HG03575 (cell line): Measurements from ENCODE around the gene SPAG4.

ENCODE experiments used
- ATAC-seq: cut with Tn5 transposase; IDR thresholded peaks from one replicate; pipeline ENCODE4 v1.9.1; 2021; ENCODE audit not compliant: unreplicated experiment, insufficient number of reproducible peaks, low FRiP score; ENCODE audit errors: extremely low read depth

Gene SPAG4

GRCh38 chr20:35619196-35620095, 3.8 kb downstream of the SPAG4 start:
- no peak for ATAC-seq

DNA sequence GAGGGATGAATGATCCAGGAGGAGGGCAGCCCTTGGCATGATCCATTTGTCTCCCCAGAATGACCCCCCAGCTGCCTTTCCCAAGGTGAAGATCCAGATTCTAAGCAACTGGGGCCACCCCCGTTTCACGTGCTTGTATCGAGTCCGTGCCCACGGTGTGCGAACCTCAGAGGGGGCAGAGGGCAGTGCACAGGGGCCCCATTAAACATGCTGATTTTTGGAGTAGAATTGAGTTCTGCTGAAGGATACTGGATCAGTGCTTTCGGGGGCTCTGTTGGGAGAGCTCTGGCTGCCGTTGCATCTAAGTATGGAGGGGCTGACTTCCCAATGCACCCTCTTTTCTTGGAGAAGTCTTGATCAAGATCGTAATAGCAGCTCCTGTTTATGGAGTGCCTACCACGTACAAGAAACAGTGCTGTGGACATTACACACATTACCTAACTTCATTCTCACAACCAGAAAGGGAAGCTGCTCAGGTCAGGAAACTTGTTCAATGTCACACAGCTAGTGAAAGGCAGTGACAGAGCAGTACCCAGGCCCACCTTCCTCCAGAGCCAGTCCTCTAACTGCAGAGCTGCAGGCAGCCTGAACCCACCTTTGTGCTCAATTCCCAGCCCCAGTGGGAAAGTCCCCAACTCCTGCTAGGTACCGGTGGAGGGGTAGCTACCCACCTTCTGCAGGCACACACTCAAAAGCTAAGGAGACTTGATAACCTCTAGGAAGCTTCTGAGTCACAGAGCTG, 5.4 kb downstream of the SPAG4 start:
- ATAC-seq: no peak

- ATAC-seq: no peak
Measured at GRCh38 chr20:35621560-35621946, 5.9 kb downstream of the SPAG4 start.

DNA sequence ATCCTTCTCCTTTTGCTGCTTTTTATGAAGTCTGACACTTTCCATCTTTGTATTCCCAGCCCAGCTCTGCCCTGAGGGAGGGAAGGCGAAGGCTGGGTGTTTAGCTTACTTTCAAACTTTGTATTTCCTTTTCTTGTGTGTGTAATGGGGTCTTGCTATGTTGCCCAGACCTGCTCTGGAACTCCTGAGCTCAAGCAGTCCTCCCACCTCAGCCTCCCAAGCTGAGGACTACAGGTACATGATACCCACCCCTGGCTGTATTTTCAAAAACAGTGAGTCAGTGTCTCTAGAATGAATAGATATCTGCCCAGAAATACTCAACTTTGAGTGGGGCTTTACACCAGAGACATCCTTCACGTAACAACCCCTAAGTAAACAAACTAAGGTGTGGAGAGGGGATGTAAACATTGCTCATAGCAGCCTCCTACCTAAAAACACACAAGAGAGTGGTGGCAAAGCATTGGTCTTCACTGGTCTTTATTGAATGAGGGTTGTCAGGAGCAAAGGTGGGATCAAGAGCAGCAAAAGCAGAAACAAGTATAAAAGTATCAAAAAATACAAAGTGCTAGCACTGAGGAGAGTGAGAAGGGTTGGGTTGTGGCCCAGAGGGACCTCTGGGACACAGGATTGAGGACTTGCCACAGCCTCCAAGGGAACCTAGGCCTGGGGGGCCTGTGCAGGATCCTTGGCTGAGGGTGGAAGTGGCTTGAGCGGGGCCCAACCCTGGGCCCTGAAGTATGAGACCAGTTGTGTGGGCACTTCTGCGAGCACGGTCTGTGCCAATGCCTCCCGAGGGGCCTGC, 10.2 kb downstream of the SPAG4 start:
- no peak for ATAC-seq

- ATAC-seq: no peak
Measured at GRCh38 chr20:35626386-35627001, 10.9 kb downstream of the SPAG4 start.

DNA sequence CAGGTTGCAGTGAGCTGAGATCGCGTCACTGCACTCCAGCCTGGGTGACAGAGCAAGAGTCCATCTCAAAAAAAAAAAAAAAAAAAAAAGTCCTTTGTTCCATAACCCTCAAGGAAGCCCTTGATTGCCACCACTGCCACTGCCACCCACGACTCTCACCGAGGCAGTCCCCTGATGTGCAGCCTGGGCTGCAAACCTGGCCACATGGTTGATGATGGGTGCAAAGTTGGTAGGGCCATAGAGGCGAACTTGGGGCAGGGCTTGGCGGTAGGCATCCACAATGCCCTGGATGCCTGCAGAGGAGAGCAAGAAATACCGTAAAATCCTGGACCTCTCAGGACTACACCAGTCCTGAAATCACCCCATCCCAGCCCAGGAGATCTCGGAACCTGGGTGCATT, 11.5 kb downstream of the SPAG4 start:
- ATAC-seq: no peak

GRCh38 chr20:35629427-35630145, 14.0 kb downstream of the SPAG4 start:
- no peak for ATAC-seq

DNA sequence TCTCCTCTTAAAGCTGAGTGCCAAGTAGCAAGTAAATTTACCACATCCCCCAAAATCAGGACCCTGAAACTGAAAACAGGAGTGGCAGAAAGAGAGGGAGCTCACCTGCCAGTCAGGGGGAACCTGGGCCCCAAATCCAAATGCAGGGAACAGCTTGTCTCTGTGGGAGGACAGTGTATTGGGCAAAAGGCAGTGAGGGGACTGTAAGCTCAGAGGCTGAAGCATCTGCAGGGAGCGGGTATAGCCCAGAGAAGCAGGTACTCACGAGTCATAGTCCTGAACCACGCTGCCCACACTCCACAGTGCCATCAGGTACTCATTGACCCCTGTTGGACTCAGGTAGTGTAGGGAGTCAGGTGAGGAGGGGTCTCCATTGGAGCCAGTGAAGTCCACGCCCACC, 15.0 kb downstream of the SPAG4 start:
- no peak for ATAC-seq

DNA sequence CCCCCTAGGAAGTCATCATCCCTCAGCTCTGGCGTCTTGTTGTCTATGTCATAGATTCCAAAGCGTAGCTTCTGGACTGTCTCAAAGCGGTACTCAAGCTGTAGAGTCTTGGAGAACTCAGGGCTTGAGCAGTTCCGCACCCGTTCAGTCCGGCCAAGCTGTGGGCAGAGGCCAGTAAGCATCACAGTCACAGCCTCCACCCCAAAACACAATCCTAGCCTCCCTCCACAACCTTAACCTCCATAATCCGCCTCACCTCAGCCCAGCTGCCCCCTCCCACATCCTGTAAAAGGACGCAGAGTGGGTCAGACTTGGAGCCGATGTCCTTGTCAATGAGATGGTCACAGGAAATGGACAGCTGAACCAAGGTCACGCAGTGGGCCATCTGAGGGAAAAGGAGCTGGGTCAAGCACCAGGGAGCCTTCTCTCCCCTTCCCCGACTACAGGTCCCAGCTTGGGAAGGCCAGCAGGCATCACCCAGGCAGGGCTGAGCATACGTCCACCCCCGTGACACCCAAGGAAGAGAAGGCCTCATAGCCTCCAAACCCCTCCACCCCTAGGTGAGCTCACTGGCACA, 17.0 kb downstream of the SPAG4 start:
- no peak for ATAC-seq

DNA sequence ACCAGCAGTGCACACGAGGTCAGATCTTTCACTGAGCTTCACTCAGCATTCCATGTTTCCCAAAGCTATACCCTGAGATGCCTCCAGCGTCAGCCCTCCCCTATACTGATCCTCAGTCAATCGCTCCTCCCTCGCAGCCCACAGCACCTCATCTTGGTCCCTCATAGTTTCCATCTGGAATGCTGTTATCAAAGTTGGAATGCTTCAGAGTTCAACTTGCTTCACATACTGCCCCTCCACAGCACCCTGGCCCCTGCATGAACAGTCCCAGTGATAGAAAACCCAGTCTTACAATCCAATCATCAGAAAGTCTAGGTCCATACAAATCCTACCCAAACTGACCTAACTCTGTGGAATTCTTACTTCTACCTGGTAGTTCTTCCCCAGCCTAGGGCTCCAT, 20.0 kb downstream of the SPAG4 start:
- ATAC-seq: no peak

DNA sequence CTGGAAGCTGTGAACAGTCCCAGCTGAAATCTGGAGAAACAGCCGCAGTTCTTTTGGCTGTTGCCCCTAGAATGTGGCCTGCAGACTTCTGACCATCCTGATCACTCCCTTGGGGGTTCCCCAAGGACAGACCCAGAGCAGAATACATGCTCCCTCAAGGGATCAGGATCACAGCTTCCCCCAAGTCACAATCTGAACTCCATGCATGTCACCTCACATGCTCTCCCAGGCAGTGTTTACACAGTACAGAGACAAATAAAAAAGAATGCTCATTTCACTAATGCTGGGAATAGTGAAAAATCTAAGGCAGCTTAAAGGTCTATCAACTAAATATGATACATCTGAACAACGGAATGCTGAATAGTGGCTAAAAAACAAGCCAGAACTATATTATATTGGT, 20.5 kb downstream of the SPAG4 start:
- no peak for ATAC-seq

- ATAC-seq: no peak
Measured at GRCh38 chr20:35637276-35637675, 21.6 kb downstream of the SPAG4 start.

GRCh38 chr20:35638751-35639150, 23.1 kb downstream of the SPAG4 start:
- ATAC-seq: no peak

GRCh38 chr20:35640724-35641123, 25.1 kb downstream of the SPAG4 start:
- ATAC-seq: no peak

DNA sequence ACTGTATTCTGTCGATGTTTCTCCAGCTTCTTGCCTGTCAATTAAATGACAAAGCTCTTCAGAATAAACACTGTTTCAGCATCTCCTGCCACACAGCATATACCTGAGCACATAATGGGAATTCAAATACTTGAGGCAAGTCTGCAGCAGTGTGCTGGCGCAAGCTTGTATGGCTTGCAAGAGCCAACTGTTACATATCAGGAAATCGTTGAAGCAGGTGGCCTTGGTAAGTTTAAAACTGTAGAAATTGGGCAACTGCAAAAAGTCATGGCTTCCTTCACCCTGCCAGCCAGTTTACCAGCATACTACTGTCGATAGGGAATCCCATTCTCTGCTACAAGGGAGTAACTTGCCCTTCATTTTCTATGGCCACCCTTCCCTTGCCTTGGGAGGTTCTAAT, 26.1 kb downstream of the SPAG4 start:
- no peak for ATAC-seq

GRCh38 chr20:35643045-35643444, 27.4 kb downstream of the SPAG4 start:
- no peak for ATAC-seq

DNA sequence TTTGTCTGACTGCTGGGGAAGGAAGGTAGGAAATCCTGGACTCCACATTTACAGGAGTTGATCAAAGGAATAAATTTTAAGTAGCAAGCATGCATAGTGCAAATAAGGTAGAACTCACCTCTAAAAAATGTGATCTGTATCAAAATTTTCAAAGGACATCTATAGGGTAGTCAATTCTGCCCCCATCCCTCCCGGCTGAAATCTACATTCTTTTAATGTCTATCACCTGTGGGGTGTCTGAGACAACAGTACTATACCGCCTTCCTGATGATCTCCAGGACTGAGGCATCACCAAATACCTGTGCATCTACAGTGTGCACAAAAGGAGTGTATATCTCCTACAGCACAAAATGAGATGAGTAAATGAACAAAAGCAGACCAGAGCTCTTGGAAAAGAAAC, 29.2 kb downstream of the SPAG4 start:
- ATAC-seq: no peak

DNA sequence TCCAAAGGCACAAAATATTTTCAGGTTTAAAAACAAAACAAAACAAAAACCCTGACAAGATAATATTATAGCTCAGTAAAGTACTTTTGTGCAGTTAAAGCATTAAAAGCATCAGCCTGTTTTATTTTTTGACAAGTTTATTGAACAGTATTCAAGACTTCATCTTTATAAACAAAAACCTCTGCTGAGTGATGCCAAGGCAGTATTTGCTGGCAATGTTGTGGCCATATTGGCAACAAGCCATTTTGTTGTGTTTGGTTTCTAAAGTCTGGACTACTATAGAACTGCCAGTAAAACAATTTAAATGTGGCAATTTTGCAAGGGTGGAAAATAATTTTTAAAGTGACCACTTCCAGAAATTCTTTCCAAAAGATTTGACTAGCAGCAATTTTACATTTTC, 33.2 kb downstream of the SPAG4 start:
- no peak for ATAC-seq
